BLaER1 (cell line): ENCODE data around the gene IL17RD.
"Not testable (repeated sequence)": the region's sequence is repeated elsewhere in the genome, so short reads cannot be mapped to it uniquely, and the experiment has no call there.

ENCODE experiments used
- H3K27ac ChIP-seq: shearing (Covaris generic); formaldehyde crosslinking; 2 replicates; pipeline ENCODE4 v1.8.1; 2022
- H3K27me3 ChIP-seq: shearing (Covaris generic); formaldehyde crosslinking; 2 replicates; pipeline ENCODE4 v1.8.1; 2022
- H3K36me3 ChIP-seq: shearing (Covaris generic); formaldehyde crosslinking; 2 replicates; pipeline ENCODE4 v1.8.1; 2022
- H3K4me1 ChIP-seq: shearing (Covaris generic); formaldehyde crosslinking; 2 replicates; pipeline ENCODE4 v1.8.1; 2022
- H3K4me2 ChIP-seq: shearing (Covaris generic); formaldehyde crosslinking; 2 replicates; pipeline ENCODE4 v1.8.1; 2022
- H3K4me3 ChIP-seq: shearing (Covaris generic); formaldehyde crosslinking; 2 replicates; pipeline ENCODE4 v1.8.1; 2022
- H3K9ac ChIP-seq: shearing (Covaris generic); formaldehyde crosslinking; 2 replicates; pipeline ENCODE4 v1.8.1; 2022
- H3K9me3 ChIP-seq: shearing (Covaris generic); formaldehyde crosslinking; 2 replicates; pipeline ENCODE4 v1.8.1; 2022
- H4K20me1 ChIP-seq: shearing (Covaris generic); formaldehyde crosslinking; 2 replicates; pipeline ENCODE4 v1.8.1; 2022
- Cebpa-rat ChIP-seq: shearing (Covaris generic); IDR thresholded peaks from 2 replicates; pipeline ENCODE4 v1.8.1; 2022

The IL17RD gene

DNA sequence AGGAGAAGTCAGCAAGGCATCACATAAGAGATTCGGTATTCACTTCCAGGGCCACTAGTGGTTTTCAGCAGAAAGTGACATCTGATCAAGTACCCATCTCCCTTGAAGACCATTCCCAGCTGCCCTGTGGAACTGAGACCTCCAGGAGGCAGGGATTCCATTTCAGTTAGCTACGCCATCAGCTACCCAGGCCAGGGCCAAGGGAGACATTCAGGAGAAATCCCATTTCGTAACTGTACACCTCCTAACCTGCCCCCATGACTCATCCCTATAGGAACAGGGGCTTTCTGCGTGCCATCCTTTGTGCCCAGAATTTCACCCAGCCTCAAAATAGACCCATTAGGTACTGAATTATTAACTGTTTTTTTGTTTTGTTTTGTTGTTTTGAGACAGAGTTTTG, 79.9 kb downstream of the IL17RD start:
- Histone ChIP-seq H3K27me3 (peaks cover 2% of the 10 kb centered on the region; the same call in 1 of the 2 replicates), H4K20me1 (no peaks in the 10 kb centered on the region), H3K9me3 (no peaks in the 10 kb centered on the region), H3K27ac (no peak overlapping the region), H3K9ac (no peak overlapping the region), H3K4me3 (no peak overlapping the region), H3K4me2 (no peak overlapping the region), H3K4me1 (no peaks in the 10 kb centered on the region), H3K36me3 (no peaks in the 10 kb centered on the region)
- TF ChIP-seq Cebpa-rat, result no peak

DNA sequence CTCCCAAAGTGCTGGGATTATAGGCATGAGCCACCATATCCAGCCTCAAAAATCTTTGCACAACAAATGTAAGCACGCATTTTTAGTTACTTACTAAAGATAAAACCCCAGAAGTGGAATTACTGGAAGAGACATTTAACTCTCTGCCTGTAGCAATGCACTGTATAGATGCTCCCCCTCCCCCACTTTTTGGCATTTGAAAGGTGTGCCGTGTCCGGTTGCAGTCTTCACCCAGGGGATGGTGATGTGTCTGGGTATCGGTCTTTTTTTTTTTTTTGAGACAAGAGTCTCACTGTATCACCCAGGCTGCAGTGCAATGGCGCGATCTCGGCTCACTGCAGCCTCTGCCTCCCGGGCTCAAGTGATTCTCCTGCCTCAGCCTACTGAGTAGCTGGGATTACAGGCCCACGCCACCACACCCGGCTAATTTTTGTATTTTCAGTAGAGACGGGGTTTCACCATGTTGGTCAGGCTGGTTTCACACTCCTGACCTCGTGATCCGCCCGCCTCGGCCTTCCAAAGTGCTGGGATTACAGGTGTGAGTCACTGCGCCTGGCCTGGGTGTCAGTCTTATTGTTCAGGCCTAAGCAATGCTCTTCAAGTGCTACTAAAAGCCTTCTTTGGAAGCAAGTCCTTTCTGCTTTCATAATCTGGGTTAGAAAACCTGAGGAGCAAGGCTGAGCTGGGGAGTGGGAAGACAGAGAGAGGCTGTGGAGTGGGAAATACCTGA, 81.7 kb downstream of the IL17RD start:
- not testable (repeated sequence) for H3K9ac ChIP-seq, H3K4me3 ChIP-seq, H3K4me2 ChIP-seq, H3K4me1 ChIP-seq, H3K27ac ChIP-seq, H4K20me1 ChIP-seq, H3K9me3 ChIP-seq, H3K36me3 ChIP-seq
- peaks cover 18% of the 10 kb centered on the region for H3K27me3 ChIP-seq

DNA sequence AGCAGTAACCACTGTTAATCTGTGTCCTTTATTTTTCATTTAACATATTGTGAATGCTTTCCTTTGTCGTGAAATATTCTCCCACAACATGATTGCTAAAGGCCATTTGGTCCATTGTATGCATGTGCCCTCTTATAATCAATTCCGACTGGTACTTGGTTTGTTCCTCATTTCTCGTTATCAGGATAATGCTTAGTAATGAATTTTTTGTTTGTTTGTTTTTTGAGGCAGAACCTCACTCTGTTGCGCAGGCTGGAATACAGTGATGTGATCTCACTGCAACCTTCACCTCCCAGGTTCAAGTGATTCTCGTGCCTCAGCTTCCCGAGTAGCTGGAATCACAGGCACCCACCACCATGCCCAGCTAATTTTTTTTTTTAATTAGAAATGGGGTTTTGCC, 82.7 kb downstream of the IL17RD start:
- Histone ChIP-seq H3K9ac (no peak overlapping the region), H4K20me1 (no peaks in the 10 kb centered on the region), H3K9me3 (no peaks in the 10 kb centered on the region), H3K4me2 (no peak overlapping the region), H3K27me3 (peaks cover 18% of the 10 kb centered on the region), H3K27ac (no peak overlapping the region), H3K4me3 (no peak overlapping the region), H3K4me1 (peaks cover 15% of the 10 kb centered on the region), H3K36me3 (no peaks in the 10 kb centered on the region)
- no peak for TF ChIP-seq Cebpa-rat

DNA sequence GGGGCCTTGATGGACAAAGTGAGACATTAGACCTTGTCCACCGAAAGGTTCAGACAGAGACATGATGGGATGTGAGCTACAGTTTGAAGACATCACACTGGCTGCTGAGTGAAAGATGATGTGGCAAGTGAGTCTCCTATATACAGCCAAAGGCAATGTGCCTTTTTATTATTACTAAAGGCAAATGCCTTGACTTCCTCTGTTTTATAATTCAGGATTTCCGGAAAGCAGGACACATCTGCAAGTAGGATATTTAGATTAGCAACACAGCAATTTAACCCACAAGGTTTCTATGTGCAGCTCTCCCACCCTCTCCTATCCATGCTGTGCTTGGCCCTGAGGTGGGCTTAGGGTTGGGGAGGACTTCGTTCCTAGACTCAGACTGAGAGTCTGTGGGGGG, 84.0 kb downstream of the IL17RD start:
- Histone ChIP-seq H3K4me1 (peaks cover 22% of the 10 kb centered on the region), H3K4me2 (no peak overlapping the region), H3K36me3 (no peaks in the 10 kb centered on the region), H3K27ac (no peak overlapping the region), H3K4me3 (no peak overlapping the region), H3K27me3 (peaks cover 18% of the 10 kb centered on the region), H4K20me1 (no peaks in the 10 kb centered on the region), H3K9ac (no peak overlapping the region), H3K9me3 (no peaks in the 10 kb centered on the region)
- TF ChIP-seq Cebpa-rat, result no peak

DNA sequence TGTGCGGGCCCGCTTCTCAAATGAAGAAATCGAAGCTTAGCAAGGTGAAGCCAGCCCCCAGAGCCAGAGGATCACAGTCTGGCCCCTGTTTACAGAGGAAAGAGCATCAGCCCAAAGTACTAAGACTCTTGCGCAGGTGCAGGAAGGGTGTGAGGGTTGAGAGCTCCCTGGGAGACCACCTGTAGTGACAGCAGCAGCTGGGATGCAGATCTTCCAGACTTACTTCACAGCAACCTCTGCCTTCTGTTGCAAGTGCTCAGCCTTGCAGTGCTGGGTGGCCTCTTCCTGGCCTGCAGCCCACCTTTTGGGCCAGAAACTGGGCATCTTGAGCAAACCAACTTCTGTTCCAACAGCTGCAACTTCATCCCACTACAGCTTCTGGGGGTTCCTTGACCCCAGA, 85.0 kb downstream of the IL17RD start:
- H3K36me3 ChIP-seq, result no peaks in the 10 kb centered on the region

GRCh38 chr3:57079474-57079831, 85.7 kb downstream of the IL17RD start:
- H3K4me2 ChIP-seq, result peak overlapping the region; percentile 99

More for the DNA sequence above, 85.0 kb downstream of the IL17RD start:
- peaks cover 18% of the 10 kb centered on the region for H3K27me3 ChIP-seq
- no peak overlapping the region for H3K9ac ChIP-seq
- peaks cover 22% of the 10 kb centered on the region for H3K4me1 ChIP-seq
- no peak overlapping the region for H3K4me2 ChIP-seq
- no peaks in the 10 kb centered on the region for H4K20me1 ChIP-seq
- H3K27ac ChIP-seq, result no peak overlapping the region
- no peak overlapping the region for H3K4me3 ChIP-seq
- no peaks in the 10 kb centered on the region for H3K9me3 ChIP-seq
- no peak for TF ChIP-seq Cebpa-rat

GRCh38 chr3:57078635-57079473, 86.3 kb downstream of the IL17RD start:
- Histone ChIP-seq H3K4me2 (peak overlapping the region; percentile 99), H3K9me3 (no peaks in the 10 kb centered on the region), H3K4me3 (peak overlapping the region; percentile 72), H3K9ac (peak overlapping the region; percentile 73), H3K27ac (peak overlapping the region; percentile 64), H4K20me1 (no peaks in the 10 kb centered on the region), H3K36me3 (no peaks in the 10 kb centered on the region), H3K27me3 (peaks cover 18% of the 10 kb centered on the region), H3K4me1 (peaks cover 22% of the 10 kb centered on the region)
- no peak for TF ChIP-seq Cebpa-rat

More at GRCh38 chr3:57079474-57079831, 85.7 kb downstream of the IL17RD start:
- Histone ChIP-seq H3K4me3 (peak overlapping the region; percentile 72), H3K27ac (no peak overlapping the region), H3K9ac (no peak overlapping the region), H3K9me3 (no peaks in the 10 kb centered on the region), H3K4me1 (peaks cover 22% of the 10 kb centered on the region), H3K27me3 (peaks cover 18% of the 10 kb centered on the region), H4K20me1 (no peaks in the 10 kb centered on the region), H3K36me3 (no peaks in the 10 kb centered on the region)
- TF ChIP-seq Cebpa-rat, result no peak

DNA sequence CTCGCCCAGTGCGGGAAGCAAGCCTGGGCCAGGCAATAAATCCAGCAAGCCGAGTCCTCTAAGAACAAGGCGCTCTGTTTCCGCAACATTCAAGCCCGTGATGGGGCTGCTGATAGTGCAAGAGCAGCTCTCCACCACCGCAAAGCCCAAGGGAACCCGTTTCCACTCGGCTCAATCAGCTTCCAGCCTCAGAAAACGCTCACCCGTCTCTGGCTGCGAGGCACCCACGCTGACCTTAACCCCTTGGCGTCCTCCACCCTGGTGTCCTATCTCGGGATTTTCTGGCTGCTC, 86.9 kb downstream of the IL17RD start:
- Histone ChIP-seq H3K4me2 (peak overlapping the region; percentile 99), H4K20me1 (no peaks in the 10 kb centered on the region), H3K27ac (peak overlapping the region; percentile 64), H3K9ac (peak overlapping the region; percentile 73), H3K36me3 (no peaks in the 10 kb centered on the region), H3K4me1 (peaks cover 22% of the 10 kb centered on the region), H3K9me3 (no peaks in the 10 kb centered on the region), H3K4me3 (peak overlapping the region; percentile 72), H3K27me3 (peaks cover 18% of the 10 kb centered on the region)
- TF ChIP-seq Cebpa-rat, result 0 out of 2 replicates have a peak, but pooled peaks have one; percentile 19

DNA sequence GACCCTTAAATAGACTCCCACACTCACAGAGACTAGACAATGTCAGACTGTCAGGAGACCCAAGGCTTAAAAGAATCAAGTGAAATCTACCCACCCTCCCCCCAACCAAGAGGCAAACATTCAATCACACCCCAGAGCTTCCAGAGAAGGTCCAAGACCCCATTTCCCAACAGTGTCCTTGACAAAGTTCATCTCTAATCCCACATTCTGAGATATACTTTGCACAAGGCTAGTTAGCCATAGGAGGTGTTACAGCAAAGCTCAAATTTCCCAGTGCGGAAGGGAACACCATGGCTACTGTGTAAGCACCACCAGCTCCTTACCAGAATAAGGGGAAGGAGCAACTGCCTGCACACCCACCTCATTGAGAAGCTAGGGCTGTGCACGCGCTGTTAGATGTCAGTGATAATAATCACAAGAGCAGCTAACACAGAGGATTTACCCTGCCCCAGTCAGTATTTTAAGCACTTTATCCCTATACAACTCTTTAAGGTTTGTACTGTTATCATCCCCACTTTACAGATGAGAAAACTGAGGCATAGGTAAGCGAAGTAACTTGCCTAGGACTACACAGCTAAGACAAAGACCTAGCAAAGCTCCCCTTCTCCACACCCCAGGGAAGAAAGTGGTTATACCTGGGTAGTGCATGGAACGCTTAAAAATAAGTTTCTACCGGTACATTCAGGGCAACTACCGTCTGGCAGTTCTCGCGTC, 87.4 kb downstream of the IL17RD start:
- H3K4me3 ChIP-seq, result peak overlapping the region; percentile 72
- H3K4me1 ChIP-seq, result peaks cover 22% of the 10 kb centered on the region
- peak overlapping the region; percentile 99 for H3K4me2 ChIP-seq
- H3K27me3 ChIP-seq, result peaks cover 18% of the 10 kb centered on the region
- H3K9me3 ChIP-seq, result no peaks in the 10 kb centered on the region
- peak overlapping the region; percentile 64; the same call in 1 of the 2 replicates for H3K27ac ChIP-seq
- H3K9ac ChIP-seq, result peak overlapping the region; percentile 73
- no peaks in the 10 kb centered on the region for H3K36me3 ChIP-seq
- TF ChIP-seq Cebpa-rat, result no peak
- no peaks in the 10 kb centered on the region for H4K20me1 ChIP-seq
